Upper lobe of left lung (tissue), 4 donors: ENCODE data around the gene GABRB1.

Experiments used
- CTCF ChIP-seq, 6 experiments: fragments of 450-650 bp in 4 of 6; fragments of 200-600 bp in 2 of 6; sonication (generic) in 2 of 6; IDR thresholded peaks; one replicate each; pipeline ENCODE4 v1.5.1; 2016 to 2019; ENCODE audit warnings: antibody characterized with exemption in 6 of 6
- POLR2A ChIP-seq, 4 donors: fragments of 450-650 bp; IDR thresholded peaks; one replicate each; pipeline ENCODE4 v1.5.1; 2016 to 2017; ENCODE audit warnings: antibody characterized with exemption in 4 of 4, mild to moderate bottlenecking in 2 of 4

- no peak for TF ChIP-seq POLR2A (IDR thresholded peaks at IDR 0.05)
- TF ChIP-seq CTCF (IDR thresholded peaks at IDR 0.05), result no peak
These were observed 114.3 kb downstream of the GABRB1 start for GRCh38 chr4:47145630-47146029.
